ENCODE data around the gene DLX4.

DNA sequence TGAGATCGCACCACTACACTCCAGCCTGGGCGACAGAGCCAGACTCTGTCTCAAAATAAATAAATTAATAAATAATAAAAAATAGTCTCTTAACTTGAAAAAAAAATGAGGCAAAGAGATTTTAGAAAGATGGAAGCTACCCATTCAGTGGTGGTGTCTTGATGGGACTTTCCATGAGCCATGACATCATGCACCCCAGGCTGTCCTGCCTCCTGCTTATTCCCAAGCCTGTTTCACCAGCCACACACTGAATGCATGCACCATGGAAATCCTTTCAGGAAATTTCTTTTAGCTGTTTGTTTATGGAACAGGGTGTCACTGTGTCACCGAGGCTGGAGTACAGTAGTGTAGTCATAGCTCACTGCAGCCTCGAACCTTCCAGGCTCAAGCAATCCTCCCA is 34.9 kb downstream of the DLX4 start:
- TF ChIP-seq CTCF (IDR thresholded peaks at IDR 0.05) (no peak), POLR2A (IDR thresholded peaks at IDR 0.05) (no peak)
